Activated CD4-positive, alpha-beta T cell treated with anti-CD3 and anti-CD28 coated beads, Interleukin-10, Interleukin-2, amounts not matched to agents 100 ng/mL and 50 ng/mL, durations not matched to agents 16 hours and 8 hours (primary cell): ENCODE results near the gene WFIKKN1.
A peak's percentile ranks its signal among the peaks of the same experiment; 100 is the strongest.

Experiments used
- DNase-seq: peaks from one replicate; pipeline ENCODE4 v3.0.0-alpha.2; 2020

WFIKKN1 gene

DNA sequence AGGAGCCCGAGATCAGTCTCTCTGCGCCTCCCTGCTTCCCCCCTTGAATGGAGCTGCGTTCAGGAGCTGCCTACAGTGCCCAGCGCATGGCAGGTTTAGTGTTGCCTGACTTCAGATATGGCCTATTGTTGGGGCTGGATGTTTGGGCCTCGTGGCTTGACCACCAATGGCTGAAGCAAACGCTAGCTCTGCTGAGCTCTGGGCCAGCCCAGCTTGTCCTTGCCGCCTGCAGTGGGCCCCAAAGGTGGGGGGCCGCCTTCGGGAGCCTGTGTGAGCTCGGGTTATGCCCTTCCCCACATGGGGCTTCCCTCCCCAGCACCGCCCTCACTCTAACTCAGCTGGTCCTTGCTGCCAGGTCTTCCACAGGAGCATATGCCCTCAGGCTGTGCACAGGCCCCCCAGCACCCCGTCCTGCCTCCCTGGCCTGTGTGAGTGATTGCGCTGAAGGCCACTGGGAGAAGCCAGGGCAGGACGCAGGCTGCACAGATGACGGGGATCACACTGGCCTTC is 7.3 kb downstream of the WFIKKN1 start:
- no peak for DNase-seq

DNA sequence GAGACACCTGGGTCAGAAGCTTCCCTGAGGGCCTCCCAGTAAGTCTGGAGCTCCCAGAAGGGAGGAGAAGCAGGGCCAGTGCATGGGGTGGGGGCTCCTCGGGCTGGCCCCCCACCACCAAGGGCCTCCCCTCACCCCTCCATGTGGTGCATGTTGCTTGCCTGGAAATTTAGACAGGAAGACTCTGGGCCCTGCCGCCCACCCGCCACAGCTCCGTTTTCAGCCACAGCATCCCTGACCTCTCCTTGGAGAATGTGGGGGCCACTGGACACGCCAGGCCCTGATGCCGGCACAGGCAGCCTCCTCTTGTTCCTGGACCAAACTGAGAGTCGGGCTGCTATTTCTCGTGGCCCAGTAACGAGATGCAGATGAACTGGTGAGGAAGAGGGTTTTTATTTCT is 8.1 kb downstream of the WFIKKN1 start:
- no peak for DNase-seq

DNA sequence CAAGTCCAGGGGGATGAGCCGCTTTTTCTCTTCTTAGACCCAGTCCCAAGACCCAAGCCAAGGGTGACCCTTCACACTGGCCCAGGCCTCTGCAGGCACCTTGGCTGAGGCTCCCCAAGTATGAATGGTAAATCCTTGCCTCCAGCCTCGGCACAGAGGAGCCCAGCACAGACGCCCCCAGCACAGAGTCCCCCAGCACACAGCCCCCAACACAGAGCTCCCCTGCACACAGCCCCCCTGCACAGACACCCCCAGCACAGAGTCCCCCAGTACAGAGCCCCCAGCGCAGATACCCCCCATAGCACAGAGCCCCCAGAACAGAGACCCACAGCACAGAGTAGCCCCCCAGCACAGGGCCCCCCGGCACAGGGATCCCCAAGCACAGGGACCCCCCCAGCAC is 9.8 kb downstream of the WFIKKN1 start:
- DNase-seq = no peak

DNA sequence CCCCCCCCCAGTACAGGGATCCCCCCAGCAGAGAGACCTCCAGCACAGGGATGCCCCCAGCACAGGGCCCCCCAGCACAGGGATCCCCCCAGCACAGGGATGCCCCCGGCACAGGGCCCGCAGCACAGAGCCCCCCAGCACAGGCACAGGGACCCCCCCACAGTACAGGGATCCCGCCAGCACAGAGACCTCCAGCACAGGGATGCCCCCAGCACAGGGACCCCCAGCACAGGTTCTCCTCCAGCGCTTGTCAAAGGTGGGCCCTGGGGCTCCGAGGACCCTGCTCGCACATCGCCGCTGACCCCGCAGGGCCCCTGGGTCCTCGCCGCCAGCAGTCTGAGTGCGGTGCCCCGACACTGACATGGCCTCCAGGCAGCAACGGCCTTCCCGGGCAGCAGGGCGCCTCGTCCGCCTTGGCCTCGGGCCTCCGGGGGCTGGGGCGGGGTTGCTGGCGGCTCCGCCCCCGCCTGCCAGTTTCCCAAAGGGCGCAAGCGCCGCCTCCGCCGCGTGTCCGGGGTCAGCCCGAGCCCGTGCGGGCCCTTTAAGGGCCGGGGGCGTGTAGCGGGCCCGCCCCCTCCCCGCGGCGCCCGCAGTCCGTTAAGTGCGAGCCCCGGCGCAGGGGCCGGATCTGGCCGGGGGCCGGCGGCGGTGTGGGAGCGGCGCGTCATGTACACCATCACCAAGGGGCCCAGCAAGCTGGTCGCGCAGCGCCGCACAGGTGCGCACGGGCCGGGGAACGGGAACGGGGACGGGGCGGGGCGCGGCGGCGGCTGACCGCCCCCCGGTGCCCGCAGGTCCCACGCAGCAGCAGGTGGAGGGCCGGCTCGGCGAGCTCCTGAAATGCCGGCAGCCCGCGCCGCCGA is 10.8 kb downstream of the WFIKKN1 start, which contains the start of gene MCRIP2:
Gene MCRIP2, plus strand, starts transcription at position 503 of the 863 bp plus-strand sequence. Its CDS starts 164 bp downstream, at position 667.
- peak; percentile 90 for DNase-seq

DNA sequence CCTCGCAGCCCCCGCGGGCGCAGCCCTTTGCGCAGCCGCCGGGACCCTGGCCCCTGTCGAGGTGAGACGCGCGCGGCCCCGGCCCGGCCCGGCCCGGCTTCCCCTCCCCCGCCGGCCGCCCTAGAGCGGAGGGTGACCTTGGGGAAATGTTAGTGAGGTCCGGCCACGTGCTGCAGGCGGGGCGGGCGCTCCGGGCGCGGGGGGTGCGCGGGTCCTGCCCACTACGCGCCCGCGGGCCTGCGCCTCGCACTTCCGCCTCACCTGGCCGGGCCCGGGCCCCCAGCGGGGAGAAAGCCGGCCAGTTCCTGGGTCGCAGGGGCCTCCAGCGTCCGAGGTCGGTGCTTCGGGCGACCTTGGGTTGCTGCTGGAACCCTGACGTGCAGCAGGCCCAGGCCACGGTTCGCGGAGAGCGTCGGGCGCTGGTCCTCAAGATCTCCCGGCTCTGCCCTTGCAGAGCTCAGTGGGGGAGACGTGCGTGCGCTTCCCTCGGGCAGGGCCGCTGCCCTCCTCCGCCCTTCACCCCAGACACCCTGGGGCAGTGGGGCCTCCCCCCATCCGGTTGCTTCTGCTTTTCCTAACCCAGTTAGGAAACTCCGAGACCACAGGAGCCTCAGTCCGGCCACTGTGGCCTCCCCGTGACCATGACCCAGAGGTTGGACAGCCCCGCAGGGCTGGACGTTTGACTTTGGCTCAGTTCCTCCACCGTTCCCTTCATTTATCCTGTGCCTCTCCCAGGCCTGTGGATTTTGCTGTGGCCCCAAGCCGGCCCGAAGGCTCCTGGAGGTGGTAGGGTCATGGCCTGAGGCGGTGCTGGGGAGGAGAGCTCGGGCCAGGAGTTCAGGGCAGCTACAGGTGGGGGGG is 11.6 kb downstream of the WFIKKN1 start:
- peak; percentile 58 for DNase-seq

DNA sequence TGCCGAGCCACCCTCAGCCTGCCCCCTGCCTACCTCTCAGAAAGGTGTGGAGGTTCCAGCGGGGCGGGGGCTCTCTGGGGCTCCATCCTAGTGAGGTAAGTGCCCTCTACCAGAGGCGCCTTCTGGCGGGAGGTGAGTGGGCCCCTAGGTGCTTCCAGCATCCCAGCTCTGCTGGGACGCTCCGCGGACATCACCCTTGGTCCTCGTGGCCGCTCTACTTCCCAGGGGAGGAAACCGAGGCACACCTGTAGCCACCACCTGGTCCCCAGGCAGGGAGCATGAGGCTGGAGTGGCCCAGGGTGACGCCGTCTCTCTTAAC is 12.2 kb downstream of the WFIKKN1 start:
- DNase-seq = no peak

DNA sequence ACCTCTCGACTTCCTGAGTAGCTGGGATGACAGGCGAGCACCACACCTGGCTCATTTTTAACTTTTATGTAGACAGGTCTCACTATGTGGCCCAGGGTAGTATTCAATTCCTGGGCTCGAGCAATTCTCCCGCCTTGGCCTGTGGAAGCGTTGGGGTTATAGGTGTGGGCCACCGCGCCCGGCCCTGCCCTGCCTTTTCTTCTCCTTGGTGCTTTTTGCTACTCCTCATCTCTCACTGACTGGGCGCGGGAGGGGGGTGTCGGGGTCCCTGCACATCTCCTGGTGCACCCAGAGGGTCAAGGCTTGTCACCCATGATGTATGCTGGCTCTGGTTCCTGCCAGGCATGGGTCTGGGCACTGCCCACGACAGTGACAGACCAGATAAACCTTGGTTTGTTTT is 13.8 kb downstream of the WFIKKN1 start:
- DNase-seq = no peak

DNA sequence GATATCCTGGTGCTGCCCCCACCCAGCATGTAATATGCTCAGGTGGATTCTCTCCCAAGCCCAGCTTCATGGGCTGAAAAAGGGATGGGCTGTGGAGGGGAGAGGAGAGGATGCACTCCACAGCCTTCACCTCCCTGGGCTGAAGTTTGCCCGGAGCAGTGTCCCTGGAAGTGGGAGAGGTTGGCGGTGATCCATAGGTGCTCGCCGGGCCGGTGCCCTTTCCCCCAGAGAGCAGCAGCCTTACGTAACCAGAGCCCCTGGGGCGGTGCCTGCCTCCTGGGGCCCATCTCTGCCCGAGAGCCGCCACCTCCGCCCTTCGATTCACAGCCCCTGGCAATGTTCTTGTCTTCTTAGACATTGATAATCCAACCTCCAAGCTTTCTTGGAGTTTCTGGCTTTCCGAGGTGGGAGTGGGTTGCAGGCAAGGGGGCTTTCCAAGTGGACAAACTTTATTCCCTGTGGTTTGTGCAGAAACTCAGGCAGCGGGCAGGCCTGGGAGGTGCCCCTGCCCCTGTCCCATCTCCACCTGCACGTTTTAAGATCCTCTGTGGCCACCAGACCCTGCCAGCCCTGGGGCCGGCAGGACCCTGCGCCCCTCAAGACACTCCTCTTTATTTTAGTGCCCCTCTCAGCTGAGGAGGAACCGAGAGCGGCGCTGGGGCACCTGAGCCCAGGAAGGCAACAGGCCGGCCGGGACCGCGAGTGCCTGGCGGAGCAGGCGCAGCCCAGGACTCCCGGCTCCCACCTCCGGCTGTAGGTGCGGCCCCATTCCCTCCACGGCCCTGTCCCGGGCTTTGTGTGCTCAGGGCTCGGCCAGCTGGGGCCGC is 15.3 kb downstream of the WFIKKN1 start:
- DNase-seq = no peak

DNA sequence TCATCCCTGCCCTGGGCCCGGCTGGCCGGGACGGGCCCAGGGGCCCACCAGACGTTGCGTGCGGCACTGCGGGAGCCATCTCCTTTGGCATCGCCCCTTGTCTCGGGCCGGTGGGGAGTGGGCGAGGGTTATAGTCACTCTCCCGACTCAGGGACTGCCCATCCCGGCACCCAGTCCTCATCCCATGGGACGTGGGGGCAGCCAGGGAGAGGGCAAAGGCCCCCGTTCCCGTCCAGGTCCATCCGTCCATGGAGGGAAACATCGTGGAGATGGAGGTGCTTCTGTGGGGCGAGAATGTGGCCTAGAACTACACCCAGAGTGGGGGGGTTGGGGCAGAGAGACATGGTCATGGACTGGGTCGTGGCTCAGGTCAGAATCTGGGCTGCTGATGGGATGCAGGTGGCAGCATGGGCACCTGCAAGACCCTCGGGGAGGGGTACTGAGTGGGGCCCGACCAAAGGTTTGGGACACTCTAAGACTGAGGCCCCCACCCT is 15.9 kb downstream of the WFIKKN1 start:
- no peak for DNase-seq

DNA sequence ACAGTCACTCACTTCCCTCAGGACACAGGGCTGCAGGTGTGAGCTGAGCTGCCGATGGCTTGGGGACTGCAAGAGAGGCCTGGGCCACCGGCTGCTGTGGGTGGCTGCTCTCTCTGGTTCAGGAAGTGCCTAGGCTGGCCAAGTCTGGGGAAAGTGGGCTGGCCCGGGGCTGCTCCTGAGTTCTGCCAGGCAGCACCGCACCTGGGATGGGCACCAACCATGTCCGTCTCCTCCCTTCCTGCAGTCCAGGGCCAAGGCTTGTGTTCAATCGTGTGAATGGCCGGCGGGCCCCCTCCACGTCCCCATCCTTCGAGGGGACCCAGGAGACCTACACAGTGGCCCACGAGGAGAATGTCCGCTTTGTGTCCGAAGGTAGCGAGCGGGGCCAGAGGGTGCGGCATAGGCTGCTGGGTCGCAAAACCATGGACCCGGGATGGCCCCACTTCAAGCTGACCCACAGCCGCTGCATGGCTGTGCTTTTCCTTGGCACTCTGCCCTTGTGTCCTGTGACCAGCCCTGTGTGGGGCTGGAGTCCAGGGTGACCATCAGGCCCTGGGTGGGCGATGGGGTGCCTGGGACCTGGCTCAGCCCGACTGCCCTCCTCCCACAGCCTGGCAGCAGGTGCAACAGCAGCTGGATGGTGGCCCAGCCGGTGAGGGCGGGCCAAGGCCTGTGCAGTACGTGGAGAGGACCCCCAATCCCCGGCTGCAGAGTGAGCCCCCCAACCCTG is 16.6 kb downstream of the WFIKKN1 start:
- DNase-seq = no peak

DNA sequence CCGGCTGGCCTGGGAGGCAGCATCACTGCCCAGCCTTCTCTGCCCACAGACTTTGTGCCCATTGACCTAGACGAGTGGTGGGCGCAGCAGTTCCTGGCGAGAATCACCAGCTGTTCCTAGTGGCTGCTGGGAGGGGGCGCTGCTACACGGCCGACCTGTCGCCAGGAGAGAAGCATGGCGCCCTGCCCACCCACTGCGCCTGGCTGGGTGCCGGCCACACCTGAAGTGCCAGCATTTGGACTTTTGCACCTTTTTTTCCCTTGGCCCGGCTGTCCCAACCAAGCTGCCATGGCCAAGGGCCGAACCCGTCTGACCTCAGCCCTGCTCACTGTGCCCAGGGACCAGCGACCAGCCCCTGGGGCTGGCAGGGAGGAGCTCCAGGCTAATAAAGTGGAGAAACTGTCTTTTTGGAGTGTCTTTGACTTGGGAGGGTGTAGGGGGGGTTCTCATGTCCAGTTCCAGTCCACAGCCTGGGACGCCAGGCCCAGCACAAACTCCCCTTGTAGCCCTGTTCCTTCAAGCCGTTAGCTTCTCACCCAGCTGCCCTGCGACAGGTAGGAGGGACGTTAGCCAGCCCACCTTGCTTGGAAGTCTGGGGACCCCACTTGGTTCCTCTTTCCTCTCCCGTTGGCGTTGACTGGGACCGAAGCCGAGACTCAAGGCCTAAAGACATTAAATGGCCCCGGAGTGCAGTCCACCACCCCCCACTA is 17.4 kb downstream of the WFIKKN1 start:
- DNase-seq = peak; percentile 74

DNA sequence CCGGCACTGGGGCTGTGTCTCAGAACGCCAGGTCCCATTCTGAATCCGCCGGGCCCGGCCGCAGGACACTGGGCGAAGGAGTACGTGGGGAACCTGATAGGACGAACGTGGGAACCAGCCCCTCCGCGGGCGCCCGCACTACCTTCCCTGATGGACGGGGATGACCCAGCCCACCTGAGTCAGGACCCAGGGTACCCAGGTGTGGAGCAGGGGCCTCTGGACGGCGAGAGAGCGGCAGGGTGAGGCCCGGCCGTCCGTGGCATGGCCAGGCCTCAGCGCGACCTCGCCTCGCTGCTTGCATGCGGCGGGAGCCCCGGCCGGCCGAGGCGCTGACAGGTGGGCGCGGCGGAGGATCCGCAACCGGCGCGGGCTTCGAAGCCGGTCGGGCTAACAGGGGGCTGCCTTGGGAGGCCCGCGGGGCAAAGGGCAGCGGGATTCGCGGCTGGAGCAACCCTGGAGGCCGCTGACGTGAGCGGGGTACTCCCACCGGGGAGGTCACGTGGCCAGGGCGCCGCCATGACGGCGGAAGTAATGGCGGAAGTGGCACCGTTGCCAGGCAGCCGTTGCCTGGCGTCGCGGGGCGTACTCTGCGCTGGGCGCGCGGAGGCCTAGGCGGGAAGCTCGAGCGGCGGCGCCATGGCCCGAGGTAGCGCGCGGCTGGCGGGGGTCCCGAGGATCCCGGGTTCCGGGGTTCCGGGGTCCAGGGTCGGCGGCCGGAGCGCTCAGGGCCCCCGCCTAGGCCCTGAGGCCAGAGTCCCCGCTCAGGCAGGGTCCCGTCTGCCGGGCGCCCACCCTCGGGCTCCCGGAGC is 18.2 kb downstream of the WFIKKN1 start, which contains the start of gene WDR90:
Gene WDR90, plus strand, starts transcription at position 585 of the 809 bp plus-strand sequence. Its CDS starts 52 bp downstream, at position 637.
- peak; percentile 97 for DNase-seq

DNA sequence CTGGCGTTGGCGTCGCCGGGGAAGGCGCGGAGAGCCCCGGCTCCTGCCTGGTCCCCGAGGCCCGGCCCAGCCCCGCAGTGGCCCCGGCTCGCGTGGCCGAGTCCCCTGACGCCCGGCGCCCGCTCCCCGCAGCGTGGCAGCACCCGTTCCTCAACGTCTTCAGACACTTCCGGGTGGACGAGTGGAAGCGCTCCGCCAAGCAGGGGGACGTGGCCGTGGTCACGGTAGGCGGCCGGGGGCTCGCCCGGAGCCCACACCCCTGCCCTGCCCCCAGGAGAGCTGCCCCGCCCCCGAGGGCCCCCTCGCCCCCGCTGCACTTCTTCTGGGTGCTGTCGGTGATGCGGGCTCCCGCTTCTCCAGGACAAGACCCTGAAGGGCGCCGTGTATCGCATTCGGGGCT is 18.8 kb downstream of the WFIKKN1 start:
- peak; percentile 26 for DNase-seq

DNA sequence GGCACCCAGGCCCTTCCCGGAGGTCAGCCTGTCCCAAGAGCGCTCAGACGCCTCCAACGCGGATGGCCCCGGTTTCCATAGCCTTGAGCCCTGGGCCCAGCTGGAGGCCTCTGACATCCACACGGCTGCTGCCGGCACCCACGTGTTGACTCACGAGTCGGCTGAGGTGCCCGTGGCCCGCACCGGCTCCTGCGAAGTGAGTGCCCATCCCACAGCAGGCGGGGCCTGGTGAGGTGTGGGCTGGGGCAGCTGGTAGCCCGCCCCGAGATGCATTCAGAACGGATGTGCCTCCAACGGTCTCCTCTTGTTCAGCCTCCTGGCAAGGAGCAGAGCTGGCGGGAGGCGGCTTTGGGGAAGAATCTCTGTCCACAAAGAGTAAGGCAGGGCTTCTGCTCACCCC is 21.1 kb downstream of the WFIKKN1 start:
- DNase-seq = no peak

DNA sequence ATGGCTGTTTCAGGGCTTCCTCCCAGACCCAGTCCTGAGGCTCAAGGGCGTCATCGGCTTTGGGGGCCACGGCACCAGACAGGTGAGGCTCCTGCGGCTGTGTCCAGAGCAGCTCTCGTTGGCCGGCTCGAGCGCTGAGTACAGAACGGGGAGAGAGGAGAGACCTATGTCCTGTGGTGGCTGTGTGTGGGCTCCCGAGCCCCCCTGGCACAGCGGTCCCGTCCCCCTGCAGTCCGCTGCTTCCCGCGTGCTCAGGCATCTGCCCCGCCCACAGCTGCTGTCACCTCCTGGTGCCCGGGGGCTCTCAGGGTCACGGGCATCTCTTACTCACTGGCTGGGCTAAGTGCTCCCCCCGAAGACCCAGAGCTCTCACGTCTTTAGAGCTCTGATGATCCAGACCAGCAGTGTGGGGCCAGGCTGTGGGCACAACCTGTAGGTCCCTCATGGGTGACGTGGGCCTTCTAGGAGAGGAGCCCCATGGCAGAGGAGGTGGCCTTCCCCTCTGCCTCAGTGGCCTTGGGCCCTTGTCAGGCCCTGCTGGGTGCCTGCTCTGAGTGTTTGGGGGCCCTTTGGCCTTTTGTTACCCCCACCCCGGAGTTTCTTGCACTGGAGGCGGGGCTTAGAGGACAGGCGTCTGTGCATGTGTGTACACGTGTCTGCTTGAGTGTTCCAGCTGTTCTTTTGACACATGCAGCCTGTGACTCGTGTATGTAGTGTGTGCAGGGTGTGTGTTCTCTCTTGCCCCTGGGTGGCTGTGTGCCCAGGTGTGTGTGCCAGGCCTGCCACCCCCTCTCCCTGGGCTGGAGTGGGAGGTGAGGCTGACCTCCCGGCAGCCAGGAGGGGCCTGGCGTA is 21.9 kb downstream of the WFIKKN1 start:
- DNase-seq = no peak

DNA sequence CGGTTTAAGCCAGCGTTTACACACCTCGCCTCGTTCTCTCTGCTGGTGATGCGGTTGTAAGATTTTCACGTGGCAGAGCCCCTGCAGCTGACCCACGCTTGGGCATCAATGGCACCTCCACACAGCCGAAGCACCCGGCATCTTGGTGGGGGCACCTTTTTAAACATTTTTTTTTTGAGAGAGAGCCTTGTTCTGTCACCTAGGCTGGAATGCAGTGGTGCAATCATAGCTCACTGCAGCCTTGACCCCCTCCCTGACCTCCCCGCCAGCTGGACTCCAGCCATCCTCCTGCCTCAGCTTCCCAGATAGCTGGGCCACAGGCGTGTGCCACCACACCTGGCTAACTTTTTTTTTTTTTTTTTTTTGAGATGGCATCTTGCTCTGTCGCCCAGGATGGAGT is 23.2 kb downstream of the WFIKKN1 start:
- DNase-seq = no peak

DNA sequence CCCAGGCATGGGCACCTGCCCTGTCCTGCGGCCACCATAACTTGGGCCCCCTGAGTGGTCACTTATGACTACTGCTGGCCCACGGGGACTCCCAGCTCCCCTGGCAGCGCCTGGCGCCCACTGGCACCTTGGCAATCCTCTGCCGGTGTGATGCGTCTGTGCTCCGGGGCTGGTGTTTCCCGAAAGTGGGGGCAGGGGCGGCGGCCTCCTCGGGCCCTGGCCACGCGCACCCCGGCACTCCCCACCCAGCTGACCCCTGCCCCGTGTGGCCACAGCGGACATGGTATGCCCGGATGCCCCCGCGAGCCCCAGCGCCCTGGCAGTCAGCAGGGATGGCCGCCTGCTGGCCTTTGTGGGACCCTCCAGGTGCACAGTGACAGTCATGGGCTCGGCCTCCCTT is 26.7 kb downstream of the WFIKKN1 start:
- no peak for DNase-seq

DNA sequence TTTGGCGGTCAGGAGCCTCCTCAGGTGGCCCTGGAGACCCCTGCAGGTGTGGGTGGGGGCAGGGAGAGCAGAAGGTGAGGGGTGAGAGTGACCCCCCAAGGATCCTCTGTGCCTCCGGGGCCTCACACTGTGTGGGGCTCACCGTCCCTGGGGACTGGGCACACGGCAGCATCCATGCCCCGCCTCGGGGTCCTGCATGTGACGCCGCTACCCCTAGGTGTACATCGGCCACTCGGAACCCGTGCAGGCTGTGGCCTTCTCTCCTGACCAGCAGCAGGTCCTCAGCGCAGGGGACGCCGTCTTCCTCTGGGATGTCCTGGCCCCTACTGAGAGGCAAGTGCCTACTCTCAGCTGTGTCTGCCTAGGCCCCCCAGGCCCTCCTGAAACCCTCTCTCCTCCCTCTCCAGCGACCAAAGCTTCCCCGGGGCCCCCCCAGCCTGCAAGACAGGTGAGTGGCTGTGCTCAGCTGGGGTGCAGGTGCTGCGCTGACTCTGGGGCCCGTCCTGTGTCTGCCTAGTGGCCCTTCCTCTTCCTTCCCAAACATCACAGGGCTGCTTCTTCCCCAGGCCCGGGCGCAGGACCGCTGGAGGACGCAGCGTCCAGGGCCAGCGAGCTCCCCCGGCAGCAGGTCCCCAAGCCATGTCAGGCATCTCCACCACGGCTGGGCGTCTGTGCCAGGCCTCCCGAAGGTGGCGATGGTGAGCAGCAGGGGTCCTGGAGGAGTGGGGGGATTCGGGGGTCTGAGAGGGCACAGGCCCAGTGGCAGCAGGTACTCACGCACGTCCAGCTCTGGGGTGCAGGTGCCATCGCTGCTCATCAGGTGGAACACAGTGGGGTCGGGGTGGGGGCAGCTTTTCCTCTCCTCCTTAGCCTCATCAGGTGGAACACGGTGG is 28.1 kb downstream of the WFIKKN1 start:
- no peak for DNase-seq
